Medulla oblongata (tissue), 1 donor: ENCODE results near the gene TPD52L1.
A peak's percentile ranks its signal among the peaks of the same experiment; 100 is the strongest.
"Not testable (repeated sequence)": the region's sequence is repeated elsewhere in the genome, so short reads cannot be mapped to it uniquely, and the experiment has no call there.

Experiments used
- DNase-seq: peaks from one replicate; pipeline ENCODE4 v3.0.0-alpha.2; 2015; ENCODE audit errors: extremely low spot score

Gene TPD52L1, protein sequence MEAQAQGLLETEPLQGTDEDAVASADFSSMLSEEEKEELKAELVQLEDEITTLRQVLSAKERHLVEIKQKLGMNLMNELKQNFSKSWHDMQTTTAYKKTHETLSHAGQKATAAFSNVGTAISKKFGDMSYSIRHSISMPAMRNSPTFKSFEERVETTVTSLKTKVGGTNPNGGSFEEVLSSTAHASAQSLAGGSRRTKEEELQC

DNA sequence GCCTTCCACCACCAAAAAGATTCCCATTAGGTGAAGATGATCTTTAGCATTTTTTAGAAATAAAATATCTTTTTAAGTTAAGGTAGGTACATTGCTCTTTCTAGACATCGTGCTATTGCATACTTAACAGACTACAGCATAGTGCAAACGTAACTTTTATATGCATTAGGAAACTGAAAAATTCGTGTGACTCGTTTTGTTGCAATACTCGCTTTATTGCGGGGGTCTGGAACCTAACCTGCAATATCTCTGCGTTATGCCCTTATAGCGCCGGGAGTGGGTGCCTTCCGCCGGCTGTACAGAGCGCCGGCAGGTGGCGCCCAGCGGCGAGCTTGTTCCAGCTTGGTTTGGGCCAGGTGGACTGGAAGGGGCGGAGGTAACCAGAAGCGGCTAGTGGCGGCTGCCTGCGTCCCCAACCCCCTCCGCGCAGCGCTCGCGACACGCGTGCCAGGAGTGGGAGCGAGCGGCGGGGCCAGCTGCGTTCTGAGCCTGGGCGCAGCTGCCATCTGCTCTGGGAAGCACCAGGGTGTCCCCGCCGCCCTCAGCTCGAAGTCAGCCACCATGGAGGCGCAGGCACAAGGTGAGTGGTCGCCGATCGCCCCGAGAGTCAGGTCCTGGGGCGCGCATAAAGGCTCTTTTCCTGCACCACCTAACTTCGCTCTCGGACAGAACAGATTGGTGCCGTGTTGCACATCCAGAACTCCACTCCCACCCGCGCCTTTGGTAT, at the start of gene TPD52L1:
Gene TPD52L1, plus strand, starts transcription at position 383 of the 727 bp plus-strand sequence. Its CDS starts 179 bp downstream, at position 562.
- peak; percentile 79 for DNase-seq

DNA sequence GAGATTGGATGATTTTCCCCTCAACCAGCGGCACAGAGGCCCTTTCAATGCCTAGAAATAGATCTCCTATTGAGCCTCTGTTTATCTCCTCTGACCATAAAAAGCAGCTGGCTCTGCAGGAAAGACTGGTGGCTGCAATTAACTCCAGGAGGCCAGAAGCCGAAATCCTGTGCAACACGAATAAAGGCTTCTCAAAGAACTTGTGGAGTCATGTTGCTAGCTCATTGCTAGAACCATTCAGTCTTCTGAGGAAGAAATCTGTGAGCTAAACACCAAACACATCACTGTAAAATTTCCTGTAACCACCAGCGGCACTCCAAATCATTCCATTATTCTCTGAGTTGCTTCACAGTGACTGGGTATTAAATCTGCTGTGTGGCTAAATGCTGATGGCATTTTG, 49.1 kb upstream of the TPD52L1 start:
- peak; percentile 53 for DNase-seq

DNA sequence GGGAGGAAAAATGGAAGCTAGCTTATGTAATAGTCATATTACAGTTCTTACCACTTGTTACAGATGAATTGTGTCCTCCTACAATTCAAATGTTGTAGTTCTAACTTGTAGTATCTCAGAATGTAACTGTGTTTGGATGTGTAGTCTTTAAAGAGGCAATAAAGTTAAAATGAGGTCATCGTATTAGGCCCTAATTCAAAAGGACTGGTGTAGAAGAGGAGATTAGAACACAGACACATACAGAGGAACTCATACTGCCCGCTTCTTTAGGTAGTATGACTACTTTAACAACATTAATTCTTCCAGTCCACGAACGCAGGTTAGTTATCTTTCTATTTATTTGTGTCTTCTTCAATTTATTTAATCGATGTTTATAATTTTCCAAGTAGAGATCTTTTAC, 46.5 kb upstream of the TPD52L1 start:
- DNase-seq, result no peak

DNA sequence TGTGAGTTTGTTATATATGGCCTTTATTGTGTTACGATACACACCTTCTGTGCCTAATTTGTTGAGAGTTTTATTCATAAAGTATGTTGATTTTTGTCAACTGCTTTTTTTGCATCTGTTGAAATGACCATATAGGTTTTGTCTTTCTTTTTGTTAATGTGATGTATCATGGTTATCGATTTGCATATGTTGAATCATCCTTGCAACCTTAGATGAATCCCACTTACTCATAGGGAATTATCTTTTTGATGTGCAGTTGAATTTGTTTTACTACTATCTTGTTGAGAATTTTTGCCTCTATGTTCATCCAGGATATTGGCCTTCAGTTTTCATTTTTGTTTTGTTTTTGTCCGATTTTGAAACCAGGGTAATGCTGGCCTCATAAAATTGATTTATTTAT, 45.7 kb upstream of the TPD52L1 start:
- DNase-seq, result no peak

DNA sequence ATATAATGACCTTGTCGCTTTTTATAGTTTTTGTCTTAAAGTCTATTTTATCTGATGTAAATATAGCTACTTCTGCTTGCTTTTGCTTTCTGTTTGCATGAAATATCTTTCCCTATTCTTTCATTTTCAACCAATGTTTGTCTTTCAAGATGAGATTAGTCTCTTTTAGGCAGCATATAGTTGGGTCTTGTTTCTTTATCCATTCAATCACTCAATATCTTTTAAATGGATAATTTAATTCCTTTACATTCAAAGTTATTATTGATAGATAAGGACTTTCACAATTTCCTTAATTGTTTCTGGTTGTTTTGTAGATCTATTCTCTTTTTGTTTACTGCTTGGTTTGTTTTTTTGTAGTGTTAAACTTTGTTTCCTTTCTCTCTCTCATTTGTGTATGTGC, 43.5 kb upstream of the TPD52L1 start:
- no peak for DNase-seq

DNA sequence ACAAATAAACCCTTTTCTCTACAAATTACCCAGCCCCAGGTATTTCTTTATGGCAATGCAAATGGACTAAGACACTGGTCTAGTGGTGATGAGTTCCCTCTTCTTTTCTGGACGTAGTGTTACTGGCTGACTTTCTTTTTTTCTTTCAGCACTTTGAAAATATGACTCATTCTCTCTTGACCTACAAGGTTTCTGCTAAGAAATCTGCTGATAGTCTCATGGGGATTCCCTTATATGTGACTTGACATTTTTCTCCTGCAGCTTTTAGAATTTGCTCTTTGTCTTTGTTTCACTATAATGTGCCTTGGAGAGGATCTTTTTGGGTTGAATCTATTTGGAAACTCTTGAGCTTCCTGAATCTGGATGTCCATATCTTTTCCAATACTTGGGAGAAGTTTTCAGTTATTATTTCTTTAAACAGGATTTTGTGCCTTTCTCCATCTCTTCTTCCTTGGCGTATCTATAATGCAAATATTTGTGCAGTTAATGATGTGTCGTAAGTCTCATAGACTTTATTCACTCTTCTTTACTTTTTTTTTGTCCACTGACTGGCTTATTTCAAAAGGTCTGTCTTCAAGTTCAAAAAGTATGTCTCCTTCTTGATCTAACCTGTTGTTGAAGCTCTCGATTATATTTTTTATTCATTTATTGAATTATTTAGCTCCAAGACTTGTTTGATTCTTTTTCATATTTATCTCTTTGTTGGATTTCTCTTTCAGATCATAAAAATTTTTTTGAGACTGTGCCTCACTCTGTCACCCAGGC, 42.2 kb upstream of the TPD52L1 start:
- DNase-seq, result no peak

DNA sequence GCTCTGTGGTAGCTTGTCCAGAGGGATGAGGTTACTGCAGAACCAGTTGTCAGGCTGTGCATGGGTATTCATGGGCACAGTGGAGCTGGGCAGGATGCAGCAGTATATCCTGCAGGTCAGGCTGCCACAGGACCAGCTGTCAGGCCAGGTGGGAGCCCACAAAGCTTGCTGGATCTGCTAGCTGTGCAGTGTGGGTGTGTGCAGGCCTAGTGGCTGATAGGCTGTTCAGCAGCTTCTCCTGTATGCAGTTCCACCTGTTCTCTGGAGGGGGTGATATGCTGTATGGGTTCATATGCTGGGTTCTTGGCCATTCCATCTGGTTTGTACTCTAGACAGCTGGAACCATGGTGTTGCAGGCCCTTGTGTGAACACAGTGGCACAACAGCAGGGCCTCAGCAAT, 40.6 kb upstream of the TPD52L1 start:
- no peak for DNase-seq

DNA sequence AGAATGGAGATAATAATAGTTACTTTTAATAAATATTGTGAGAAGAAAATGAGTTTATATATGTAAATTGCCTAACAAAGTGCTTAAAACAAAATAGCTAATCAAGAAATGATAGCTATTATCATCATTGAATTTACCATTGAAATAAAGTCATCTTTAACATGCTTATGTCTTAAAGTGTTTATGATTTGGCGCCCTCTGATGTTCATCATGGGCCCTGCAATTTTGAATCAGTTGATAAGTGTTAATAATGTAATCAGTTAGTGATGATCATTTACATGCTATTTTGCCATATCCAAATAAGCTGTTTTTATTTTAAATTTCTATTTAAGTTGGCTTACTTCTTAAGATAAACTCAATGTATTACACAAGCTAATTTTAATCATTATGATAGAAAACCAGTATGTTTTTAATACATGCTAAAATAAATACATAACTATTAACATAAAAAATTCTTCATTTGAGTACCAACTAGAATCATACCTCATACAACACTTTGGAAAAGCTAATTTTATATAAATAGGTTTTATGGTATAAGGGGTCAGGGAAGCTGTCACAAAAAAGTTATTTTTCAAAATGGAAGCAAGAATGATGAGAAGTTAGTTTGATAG, 39.2 kb upstream of the TPD52L1 start:
- DNase-seq, result peak; percentile 88

DNA sequence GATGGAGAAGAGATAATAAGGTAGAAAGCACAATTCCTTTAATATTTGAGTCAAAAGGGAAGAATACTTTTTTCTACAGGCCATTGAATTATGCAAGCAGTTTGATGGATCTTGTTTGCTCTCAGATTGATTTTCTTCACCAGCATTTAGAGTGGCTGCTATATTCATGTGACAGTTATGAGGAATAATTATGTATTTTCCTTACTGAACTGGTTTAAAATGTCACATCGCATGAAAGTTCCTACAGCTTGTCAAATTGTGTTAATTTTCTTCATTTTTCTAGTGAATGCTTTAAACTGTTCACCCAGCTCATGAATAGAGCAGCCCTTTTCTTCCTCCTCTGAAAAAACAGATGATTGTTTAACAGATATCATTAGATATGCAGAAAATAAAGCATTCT, 37.4 kb upstream of the TPD52L1 start:
- no peak for DNase-seq

DNA sequence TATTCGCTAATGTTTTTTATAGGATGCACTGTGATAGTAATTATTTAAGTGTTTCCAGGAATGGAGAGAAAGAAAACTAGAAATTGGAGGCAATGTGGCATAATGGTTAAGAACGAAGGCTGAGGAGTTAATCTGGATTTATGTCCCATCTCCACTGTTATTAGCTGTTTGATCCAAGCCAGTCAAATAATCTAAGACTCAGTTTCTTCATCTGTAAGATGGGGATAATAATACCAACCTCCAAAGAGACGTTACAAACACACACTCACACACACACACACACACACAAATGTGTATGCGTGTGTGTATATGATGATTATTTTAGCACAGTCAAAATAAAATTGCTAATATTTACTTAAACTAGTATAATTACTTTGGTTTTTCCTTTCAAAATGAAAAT, 36.9 kb upstream of the TPD52L1 start:
- no peak for DNase-seq

DNA sequence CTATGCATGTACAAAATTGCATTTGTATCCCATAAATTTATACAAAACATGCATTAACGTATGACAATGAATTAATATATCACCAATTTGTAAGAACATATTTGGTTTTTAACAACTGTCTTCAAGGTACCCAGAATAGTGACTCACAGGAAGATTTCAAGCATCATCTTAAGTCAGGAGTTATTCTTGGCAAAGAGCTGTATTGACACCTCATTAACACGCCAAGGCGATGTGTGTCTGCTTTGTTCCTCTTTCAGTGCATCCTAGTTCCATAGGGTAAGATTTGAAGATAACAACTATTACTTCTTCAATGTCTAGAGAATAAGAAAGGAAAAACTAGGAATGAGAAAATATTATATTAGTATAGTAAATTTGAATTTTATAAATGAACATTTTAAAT, 35.8 kb upstream of the TPD52L1 start:
- DNase-seq, result no peak

DNA sequence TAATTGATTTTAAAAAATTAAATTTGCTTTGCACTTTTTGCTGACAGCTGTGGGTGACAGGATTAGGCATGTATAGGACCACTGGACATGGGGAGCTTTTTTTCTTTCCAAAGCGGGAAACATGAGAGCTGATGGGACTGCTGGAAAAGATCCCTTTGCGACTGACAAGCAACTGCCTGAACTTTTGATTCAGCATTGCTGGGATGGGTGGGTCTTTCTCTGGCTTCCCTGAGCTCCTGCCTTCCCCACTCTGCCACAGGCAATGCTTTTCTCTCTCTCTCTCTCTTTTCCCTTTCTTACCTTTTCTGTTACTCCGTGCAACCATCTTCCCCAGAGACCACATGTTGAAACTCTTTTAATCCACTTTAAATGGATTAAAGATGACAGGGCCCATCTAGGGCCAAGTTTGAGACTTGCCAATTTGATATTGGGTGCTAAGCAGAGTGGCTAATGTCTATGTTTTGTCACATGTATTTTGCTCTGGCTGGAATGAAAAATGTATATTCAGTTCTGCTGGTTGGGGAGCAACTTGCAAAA, 33.5 kb upstream of the TPD52L1 start:
- no peak for DNase-seq

DNA sequence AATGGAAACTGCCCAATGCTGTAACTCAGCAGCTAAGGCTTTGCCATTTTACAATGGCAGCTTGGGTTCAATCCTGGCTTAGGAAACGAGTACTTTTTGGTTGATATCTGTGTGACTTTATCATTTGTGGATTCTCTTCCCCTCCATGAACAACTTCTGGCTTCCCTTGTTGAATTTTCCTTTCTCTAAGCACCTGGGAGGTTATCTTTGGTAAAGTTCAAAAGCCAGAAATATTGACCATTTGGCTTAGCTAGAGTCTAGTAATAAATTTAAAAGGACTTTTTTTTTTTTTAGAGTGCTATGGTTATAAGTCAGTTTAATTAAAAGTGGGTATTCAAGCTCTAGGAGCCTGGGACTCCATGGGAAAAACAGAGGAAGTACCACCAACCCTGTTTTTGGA, 31.7 kb upstream of the TPD52L1 start:
- DNase-seq, result no peak

DNA sequence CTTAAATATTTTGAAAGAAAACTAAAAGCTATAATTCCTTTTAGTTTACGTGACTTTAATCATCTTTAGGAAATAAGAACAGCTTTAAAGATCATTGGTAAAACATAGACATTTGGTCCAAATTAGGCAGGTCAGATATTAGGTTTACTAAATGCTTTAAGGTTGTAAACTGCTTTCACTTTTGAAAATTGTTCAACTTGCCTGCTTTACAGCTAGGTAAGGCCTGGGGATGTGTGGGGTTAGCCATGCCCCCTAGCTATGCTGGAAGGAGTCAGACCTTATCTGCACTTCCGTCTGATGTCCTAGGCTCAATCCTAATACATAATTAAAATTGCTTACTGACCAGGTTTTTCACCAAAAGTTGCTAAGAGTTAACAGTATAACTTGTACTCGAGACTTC, 30.5 kb upstream of the TPD52L1 start:
- no peak for DNase-seq

DNA sequence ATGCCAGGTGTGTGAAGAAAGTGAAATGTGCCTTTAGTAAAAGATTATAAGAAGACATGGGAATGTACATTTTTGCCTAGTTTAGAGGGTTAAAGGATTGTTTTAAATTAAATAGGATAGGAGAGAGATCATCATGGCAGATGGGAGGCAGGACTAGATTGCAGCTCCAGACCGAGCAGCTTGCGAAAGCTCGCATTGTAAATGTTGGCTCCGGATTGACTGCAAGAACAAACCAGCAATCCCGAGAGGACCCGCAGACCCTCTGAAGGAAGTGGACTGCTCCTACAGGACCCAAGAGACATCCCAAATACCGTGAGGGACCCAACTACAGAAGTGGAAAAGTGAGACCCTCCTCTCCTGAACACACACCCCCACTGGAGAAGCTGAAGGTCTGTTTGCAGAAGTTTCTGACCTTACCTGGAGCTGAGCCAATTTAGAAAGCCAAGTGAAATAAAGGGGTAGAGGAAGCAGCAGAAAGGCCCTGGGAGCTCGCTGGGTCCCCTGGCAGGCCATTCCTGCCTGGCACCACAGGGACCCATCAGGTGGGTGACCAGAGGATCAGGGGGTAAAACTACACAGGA, 30.0 kb upstream of the TPD52L1 start:
- DNase-seq, result no peak

DNA sequence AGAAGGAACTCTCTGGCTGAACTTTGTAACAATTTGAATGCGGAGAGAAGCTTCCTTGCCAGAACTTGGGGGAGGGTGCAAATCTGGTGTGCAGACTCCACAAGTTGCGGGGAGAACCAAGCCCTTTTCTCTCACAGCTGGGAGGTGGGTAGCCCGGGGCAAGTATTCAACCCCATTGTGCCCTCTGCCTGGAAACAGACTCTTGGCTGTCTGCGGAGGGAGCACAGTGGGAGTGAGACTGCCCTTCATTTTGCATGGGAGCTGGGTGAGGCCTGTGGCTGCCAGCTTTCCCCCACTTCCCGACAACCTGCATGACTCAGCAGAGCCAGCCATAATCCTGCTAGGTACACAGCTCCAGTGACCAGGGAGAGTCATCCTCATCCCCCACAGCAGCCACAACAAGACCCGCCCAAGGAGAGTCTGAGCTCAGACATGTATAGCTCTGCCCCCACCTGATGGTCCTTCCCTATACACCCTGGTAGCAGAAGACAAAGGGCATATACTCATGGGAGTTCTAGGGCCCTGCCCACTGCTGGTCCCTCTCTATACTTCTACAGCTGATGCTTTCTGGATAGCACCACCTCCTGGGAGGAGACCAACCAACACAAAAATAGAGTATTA, 29.4 kb upstream of the TPD52L1 start:
- DNase-seq, result no peak

DNA sequence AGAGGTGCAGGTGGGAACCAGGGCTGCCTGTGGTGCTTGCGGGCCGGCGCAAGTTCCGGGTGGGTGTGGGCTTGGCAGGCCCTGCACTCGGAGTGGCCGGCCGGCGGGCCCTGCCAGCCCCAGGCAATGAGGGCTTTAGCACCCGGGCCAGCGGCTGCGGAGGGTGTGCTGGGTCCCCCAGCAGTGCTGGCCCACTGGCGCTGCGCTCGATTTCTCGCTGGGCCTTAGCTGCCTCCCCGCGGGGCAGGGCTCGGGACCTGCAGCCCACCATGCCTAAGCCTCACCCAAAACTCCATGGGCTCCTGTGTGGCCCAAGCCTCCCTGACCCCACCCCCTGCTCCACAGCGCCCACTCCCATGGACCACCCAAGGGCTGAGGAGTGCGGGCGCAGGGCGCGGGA, 27.7 kb upstream of the TPD52L1 start:
- DNase-seq, result not testable (repeated sequence)

DNA sequence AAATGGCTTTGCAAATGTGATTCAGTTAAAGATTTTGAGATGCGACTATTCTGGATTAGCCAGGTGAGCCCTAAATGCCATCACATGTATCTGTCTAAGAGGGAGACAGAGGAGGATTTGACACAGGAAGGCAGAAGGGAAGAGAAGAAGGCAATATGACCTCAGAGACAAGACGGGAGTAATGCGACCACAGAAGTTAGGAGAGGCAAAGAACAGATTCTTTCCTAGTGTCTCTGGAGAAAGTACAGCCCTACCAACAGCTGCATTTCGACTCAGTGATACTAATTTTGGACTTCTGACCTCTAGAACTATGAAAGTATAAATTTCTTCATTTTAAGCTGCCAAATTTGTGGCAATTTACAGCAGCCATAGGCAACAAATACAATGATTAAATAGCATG, 24.2 kb upstream of the TPD52L1 start:
- no peak for DNase-seq

DNA sequence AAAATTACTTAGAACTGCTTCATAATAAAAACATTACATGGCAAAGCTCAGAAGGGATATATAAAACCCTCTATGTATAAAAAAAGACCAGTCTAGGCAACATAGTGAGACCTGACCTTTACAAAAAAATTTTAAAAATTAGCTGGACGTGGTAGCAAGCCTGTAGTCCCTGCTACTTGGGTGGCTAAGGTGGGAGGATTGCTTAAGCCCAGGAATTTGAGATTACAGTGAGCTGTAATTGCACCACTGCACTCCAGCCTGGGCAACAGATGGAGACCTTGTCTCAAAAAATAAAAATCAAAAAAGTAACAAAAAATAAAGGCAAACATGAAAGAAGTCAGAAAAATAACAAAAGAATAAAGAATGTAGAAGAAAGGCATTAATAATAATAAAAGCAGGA, 21.5 kb upstream of the TPD52L1 start:
- DNase-seq, result no peak

DNA sequence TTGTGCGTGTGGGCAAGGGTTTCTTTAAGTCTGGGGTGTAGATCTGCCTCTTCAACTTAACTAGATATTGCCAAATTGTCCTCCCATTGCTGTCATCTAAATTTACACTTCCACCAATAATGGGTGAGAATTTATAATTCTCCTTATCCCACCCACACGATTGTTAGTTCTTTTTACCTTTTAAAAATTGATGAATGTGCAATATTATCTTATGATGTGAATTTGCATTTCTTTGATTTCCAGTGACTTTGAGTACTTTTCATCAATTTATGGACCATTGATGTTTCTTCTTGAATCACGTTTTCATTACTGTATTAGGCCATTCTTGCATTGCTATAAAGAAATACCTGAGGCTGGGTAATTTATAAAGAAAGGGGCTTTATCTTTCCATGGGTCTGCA, 17.2 kb upstream of the TPD52L1 start:
- no peak for DNase-seq

DNA sequence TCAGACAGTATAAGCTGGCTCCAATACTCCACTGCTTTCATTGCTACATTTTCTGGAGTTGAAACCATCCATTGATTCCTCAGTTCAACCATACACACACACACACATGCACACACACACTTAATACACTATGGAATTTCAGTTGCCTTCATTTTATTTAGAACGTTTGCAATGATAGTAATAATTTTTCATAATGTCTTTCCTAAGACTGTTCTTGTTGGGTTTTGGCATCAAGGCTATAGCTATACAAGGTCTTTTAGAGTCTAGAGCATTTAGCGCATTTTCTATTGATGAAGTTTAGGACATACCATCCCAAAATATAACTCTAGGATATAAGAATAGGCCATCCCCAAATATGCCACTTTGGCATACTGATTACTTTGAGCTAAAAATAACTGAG, 15.5 kb upstream of the TPD52L1 start:
- no peak for DNase-seq
